Upper lobe of right lung (tissue), 1 donor: ENCODE data around the gene RNF150. TPM values are rescaled to one million over a fixed set of nuclear protein-coding genes. Genes with fewer than 3 reads are reported as not detected.

Experiments
- ATAC-seq: fragments of 200-7000 bp; cut with Tn5 transposase; one replicate; pipeline ENCODE4 v1.9.1; 2020; ENCODE audit warnings: mild to moderate bottlenecking, moderate library complexity
- DNase-seq: peaks from one replicate; pipeline ENCODE4 v3.0.0-alpha.2; 2020
- H3K27ac ChIP-seq: fragments of 200-600 bp; one replicate; pipeline ENCODE4 v1.8.0; 2022
- H3K27me3 ChIP-seq: fragments of 200-600 bp; one replicate; pipeline ENCODE4 v1.8.0; 2022; ENCODE audit warnings: mild to moderate bottlenecking
- H3K36me3 ChIP-seq: fragments of 200-600 bp; one replicate; pipeline ENCODE4 v1.8.0; 2022
- H3K4me1 ChIP-seq: fragments of 200-600 bp; one replicate; pipeline ENCODE4 v1.8.0; 2022
- H3K4me3 ChIP-seq: fragments of 200-600 bp; one replicate; pipeline ENCODE4 v1.8.0; 2022; ENCODE audit warnings: mild to moderate bottlenecking
- H3K9me3 ChIP-seq: fragments of 200-600 bp; one replicate; pipeline ENCODE4 v1.8.0; 2022
- CTCF ChIP-seq: fragments of 200-600 bp; IDR thresholded peaks from one replicate; pipeline ENCODE4 v1.8.0; 2022; ENCODE audit warnings: antibody characterized with exemption
- intact Hi-C: fragments of 100-400 bp; cut with DNase I; formaldehyde crosslinking; loops from one replicate; pipeline ENCODE4 v1.11.0; 2022
- total RNA-seq: library from RNA; stranded (reverse); fragmentation: NEBNext Ultra II Directional; extraction: Animal tissue kit (Norgen Biotek cat#: 25700); gene quantifications from one replicate; pipeline ENCODE4 v1.2.1, GENCODE V29; 2021
- donor health status: DM: no; HTN: yes; CAD: no; lungs with severe emphysema.

Gene RNF150
- total RNA-seq, 1 donor from 2014 or later, result 2.4 TPM

- no peak overlapping the region for H3K27ac ChIP-seq
- no peak for DNase-seq
- TF ChIP-seq CTCF, result no peak
These were observed 130.1 kb downstream of the RNF150 start for GRCh38 chr4:141003193-141003592.

GRCh38 chr4:141002323-141002805 is 130.9 kb downstream of the RNF150 start:
- no peaks in the 10 kb centered on the region for H3K36me3 ChIP-seq
- TF ChIP-seq CTCF, result no peak
- DNase-seq (no peak), ATAC-seq (peak; percentile 66)
- no peak overlapping the region for H3K27ac ChIP-seq
- H3K9me3 ChIP-seq, result no peaks in the 10 kb centered on the region
- no peaks in the 10 kb centered on the region for H3K27me3 ChIP-seq
- no peak overlapping the region for H3K4me3 ChIP-seq
- H3K4me1 ChIP-seq, result no peaks in the 10 kb centered on the region
- intact Hi-C loops, result no loop called here

More at GRCh38 chr4:141003193-141003592, 130.1 kb downstream of the RNF150 start:
- no peak for ATAC-seq
- H3K36me3 ChIP-seq, result no peaks in the 10 kb centered on the region
- H3K4me3 ChIP-seq, result no peak overlapping the region
- no peaks in the 10 kb centered on the region for H3K4me1 ChIP-seq
- H3K27me3 ChIP-seq, result no peaks in the 10 kb centered on the region
- intact Hi-C loops, result no loop called here
- H3K9me3 ChIP-seq, result no peaks in the 10 kb centered on the region

GRCh38 chr4:140996766-140997165 is 136.5 kb downstream of the RNF150 start:
- H3K4me1 ChIP-seq, result no peaks in the 10 kb centered on the region
- no peak overlapping the region for H3K4me3 ChIP-seq
- H3K36me3 ChIP-seq, result no peaks in the 10 kb centered on the region
- H3K27ac ChIP-seq, result no peak overlapping the region
- TF ChIP-seq CTCF, result no peak
- intact Hi-C loops, result no loop called here
- H3K9me3 ChIP-seq, result no peaks in the 10 kb centered on the region
- H3K27me3 ChIP-seq, result no peaks in the 10 kb centered on the region
- ATAC-seq (no peak), DNase-seq (no peak)

- Histone ChIP-seq H3K9me3 (no peaks in the 10 kb centered on the region), H3K36me3 (no peaks in the 10 kb centered on the region), H3K27ac (no peak overlapping the region), H3K27me3 (no peaks in the 10 kb centered on the region), H3K4me3 (no peak overlapping the region), H3K4me1 (no peaks in the 10 kb centered on the region)
- peak; percentile 31 for ATAC-seq
- intact Hi-C loops, result no loop called here
- TF ChIP-seq CTCF, result no peak
- DNase-seq, result no peak
These were observed 138.2 kb downstream of the RNF150 start for GRCh38 chr4:140995058-140995457.

- Histone ChIP-seq H3K27me3 (no peaks in the 10 kb centered on the region), H3K4me3 (no peak overlapping the region), H3K27ac (no peak overlapping the region), H3K4me1 (no peaks in the 10 kb centered on the region), H3K9me3 (no peaks in the 10 kb centered on the region), H3K36me3 (no peaks in the 10 kb centered on the region)
- TF ChIP-seq CTCF, result no peak
- intact Hi-C loops, result no loop called here
- DNase-seq (no peak), ATAC-seq (no peak)
These were observed 139.3 kb downstream of the RNF150 start for GRCh38 chr4:140994015-140994414.

GRCh38 chr4:140993370-140993769 is 139.9 kb downstream of the RNF150 start:
- H3K4me1 ChIP-seq, result no peaks in the 10 kb centered on the region
- ATAC-seq (no peak), DNase-seq (no peak)
- H3K4me3 ChIP-seq, result no peak overlapping the region
- no peak for TF ChIP-seq CTCF
- H3K9me3 ChIP-seq, result no peaks in the 10 kb centered on the region
- no peaks in the 10 kb centered on the region for H3K36me3 ChIP-seq
- intact Hi-C loops, result no loop called here
- no peaks in the 10 kb centered on the region for H3K27me3 ChIP-seq
- H3K27ac ChIP-seq, result no peak overlapping the region
